Left ventricle myocardium inferior (tissue), 1 donor: ENCODE measurements around the gene VSIG10L2. TPM values are rescaled to one million over a fixed set of nuclear protein-coding genes. Genes with fewer than 3 reads are reported as not detected.

Experiments
- DNase-seq: peaks from one replicate; pipeline ENCODE4 v3.0.0-alpha.2; 2020
- H3K27ac ChIP-seq: fragments of 200-600 bp; replicated peaks from 2 replicates; pipeline ENCODE4 v1.8.0; 2021
- H3K27me3 ChIP-seq: fragments of 200-600 bp; 2 replicates; pipeline ENCODE4 v1.8.0; 2021; ENCODE audit warnings: low read depth
- H3K36me3 ChIP-seq: fragments of 200-600 bp; 2 replicates; pipeline ENCODE4 v1.8.0; 2021
- H3K4me1 ChIP-seq: fragments of 200-600 bp; 2 replicates; pipeline ENCODE4 v1.8.0; 2021
- H3K4me3 ChIP-seq: fragments of 200-600 bp; 2 replicates; pipeline ENCODE4 v1.8.0; 2021; ENCODE audit warnings: mild to moderate bottlenecking, moderate library complexity
- H3K9me3 ChIP-seq: fragments of 200-600 bp; replicated peaks from 2 replicates; pipeline ENCODE4 v1.8.0; 2021
- intact Hi-C: fragments of 100-400 bp; cut with micrococcal nuclease; formaldehyde crosslinking; loops from one replicate; pipeline ENCODE4 v1.11.0; 2022
- total RNA-seq: library from RNA; stranded (reverse); fragmentation: NEBNext Ultra II Directional; extraction: Animal tissue kit (Norgen Biotek cat#: 25700); gene quantifications from one replicate; pipeline ENCODE4 v1.2.1, GENCODE V29; 2021
- TF ChIP-seq, protein P1 (sequence below): fragments of 200-600 bp; IDR thresholded peaks from 2 replicates; pipeline ENCODE4 v1.8.0; 2021; ENCODE audit warnings: antibody characterized with exemption, mild to moderate bottlenecking, borderline replicate concordance
- donor health status: DM: no; HTN: yes; CAD: no; lungs with severe emphysema.

Gene VSIG10L2
- total RNA-seq, 1 donor from 2014 or later = 0.08 TPM

DNA sequence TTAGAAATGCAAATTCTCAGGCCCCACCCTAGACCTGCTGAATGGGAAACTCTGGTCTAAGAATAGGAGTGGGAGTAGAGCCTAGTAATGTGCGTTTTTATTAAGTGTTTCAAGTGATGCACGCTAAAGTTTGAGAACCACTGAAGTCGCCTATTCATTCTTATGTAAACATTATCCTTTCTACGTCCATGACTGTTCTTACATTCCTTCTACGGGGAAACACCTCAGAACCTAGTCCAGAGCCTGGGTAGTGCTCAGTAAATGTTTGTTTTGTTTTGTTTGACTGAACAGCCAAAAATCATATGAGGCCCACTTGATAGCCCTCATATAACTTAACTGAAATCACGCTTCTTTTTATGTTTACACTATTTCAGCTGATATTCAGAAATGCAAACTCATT is 29.8 kb downstream of the VSIG10L2 start:
- no peaks in the 10 kb centered on the region for H3K27me3 ChIP-seq
- H3K4me3 ChIP-seq = no peak overlapping the region
- H3K9me3 ChIP-seq = no peaks in the 10 kb centered on the region
- peaks cover 5% of the 10 kb centered on the region for H3K4me1 ChIP-seq
- no peak for DNase-seq
- TF ChIP-seq, protein P1, sequence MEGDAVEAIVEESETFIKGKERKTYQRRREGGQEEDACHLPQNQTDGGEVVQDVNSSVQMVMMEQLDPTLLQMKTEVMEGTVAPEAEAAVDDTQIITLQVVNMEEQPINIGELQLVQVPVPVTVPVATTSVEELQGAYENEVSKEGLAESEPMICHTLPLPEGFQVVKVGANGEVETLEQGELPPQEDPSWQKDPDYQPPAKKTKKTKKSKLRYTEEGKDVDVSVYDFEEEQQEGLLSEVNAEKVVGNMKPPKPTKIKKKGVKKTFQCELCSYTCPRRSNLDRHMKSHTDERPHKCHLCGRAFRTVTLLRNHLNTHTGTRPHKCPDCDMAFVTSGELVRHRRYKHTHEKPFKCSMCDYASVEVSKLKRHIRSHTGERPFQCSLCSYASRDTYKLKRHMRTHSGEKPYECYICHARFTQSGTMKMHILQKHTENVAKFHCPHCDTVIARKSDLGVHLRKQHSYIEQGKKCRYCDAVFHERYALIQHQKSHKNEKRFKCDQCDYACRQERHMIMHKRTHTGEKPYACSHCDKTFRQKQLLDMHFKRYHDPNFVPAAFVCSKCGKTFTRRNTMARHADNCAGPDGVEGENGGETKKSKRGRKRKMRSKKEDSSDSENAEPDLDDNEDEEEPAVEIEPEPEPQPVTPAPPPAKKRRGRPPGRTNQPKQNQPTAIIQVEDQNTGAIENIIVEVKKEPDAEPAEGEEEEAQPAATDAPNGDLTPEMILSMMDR = no peak
- no peak overlapping the region for H3K27ac ChIP-seq
- no peaks in the 10 kb centered on the region for H3K36me3 ChIP-seq
- intact Hi-C loops = no loop called here

DNA sequence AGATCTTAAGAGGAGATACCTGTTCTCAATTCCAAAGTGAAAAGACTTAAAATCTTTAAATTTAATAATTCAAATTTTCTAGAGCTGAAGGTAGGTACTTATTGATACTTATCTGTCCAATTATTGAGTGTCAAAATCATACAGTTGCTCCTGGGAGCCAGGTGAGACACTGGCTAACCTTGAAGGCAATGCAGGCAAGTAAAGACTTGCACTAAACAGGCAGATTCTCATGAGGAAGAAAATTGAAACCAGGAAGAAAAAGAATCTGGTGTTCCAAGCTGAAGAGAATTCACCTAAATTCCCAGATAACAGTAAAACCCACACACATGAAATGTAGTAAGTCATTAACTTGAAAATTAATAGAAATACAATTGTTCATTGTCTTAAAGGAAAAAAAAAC is 30.3 kb downstream of the VSIG10L2 start:
- no peak for DNase-seq
- TF ChIP-seq, protein P1 = no peak
- Histone ChIP-seq H3K4me1 (peaks cover 5% of the 10 kb centered on the region), H3K36me3 (no peaks in the 10 kb centered on the region), H3K27me3 (no peaks in the 10 kb centered on the region), H3K4me3 (no peak overlapping the region), H3K27ac (no peak overlapping the region), H3K9me3 (no peaks in the 10 kb centered on the region)
- intact Hi-C loops = no loop called here

DNA sequence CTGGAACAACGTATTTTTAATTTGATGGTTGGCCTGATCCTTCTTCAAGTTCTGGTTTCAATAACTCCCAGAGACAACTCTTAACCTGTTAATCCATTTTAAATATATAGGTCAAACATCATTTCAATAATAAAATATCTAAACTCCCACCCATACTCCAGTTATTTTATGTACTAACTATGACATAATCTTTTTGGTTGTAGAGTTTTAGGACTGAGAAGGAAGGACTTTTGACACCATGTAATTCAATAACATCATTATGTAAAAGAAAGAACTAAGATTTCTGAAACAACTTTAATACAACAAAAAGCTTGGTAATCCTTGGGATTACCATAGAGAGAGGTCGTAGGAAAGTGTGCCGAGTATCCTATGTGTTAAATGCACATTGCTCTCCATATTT is 31.5 kb downstream of the VSIG10L2 start:
- TF ChIP-seq, protein P1 = no peak
- intact Hi-C loops = no loop called here
- no peaks in the 10 kb centered on the region for H3K27me3 ChIP-seq
- no peak overlapping the region for H3K4me3 ChIP-seq
- H3K4me1 ChIP-seq = no peaks in the 10 kb centered on the region
- H3K27ac ChIP-seq = no peak overlapping the region
- no peaks in the 10 kb centered on the region for H3K9me3 ChIP-seq
- no peaks in the 10 kb centered on the region for H3K36me3 ChIP-seq
- DNase-seq = no peak

DNA sequence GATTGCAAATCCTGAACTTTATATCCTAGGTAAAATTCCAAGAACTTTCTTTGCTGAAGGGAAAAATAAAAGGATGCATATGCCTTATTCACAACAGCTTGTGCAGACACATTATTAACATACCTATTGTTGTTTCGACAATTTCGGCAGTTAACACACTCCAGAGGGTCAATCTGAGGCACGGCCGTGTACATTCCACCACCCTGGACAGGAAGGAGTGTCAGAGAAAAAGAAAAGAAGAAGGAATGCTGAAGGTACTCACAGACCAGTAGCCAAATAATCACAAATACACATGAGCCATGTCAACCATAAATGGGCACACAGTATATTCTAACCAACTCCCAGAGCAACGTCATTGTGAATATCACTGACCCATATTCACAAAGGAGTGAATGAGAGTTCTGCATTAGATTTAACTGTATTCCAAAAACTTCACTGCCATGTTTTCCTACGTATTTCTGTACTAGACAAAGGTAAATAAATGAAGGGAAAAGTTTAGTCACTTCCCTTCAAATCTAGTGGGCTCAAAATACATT is 32.4 kb downstream of the VSIG10L2 start:
- H3K27me3 ChIP-seq = no peaks in the 10 kb centered on the region
- no peak overlapping the region for H3K27ac ChIP-seq
- no peaks in the 10 kb centered on the region for H3K9me3 ChIP-seq
- no peaks in the 10 kb centered on the region for H3K4me1 ChIP-seq
- peaks cover 2% of the 10 kb centered on the region for H3K36me3 ChIP-seq
- intact Hi-C loops = no loop called here
- TF ChIP-seq, protein P1 = no peak
- no peak for DNase-seq
- H3K4me3 ChIP-seq = no peak overlapping the region

DNA sequence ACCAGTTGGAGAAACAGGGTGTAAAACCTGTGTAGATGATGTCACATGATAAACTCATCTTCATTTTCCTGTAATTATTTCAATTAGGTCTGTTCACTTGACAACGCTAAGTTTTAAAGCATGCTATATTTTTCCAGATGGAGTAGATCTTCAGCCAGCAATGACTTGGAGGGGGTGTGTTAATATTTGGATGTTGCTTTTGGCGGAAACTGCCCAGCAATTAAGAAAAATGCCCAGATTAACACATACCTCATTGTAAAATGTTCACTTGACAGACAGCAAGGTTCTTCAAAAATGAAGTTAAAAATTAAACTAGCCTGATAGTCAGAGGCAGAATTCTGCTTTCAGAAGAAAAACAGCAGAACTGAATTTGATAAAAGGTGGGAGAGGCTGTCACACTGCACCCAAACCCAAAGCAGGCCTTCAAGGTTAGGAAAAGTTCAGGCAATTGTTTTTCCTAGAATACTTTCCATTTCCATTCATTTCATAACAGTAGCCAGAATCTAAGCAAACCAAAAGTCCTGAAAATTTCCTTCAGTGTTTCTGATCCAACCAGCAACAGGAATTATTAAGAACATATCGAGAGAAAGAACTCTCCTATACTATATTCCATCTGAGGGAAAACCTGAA is 33.0 kb downstream of the VSIG10L2 start:
- intact Hi-C loops = no loop called here
- H3K9me3 ChIP-seq = no peaks in the 10 kb centered on the region
- no peak overlapping the region for H3K27ac ChIP-seq
- no peaks in the 10 kb centered on the region for H3K27me3 ChIP-seq
- no peak overlapping the region for H3K4me3 ChIP-seq
- TF ChIP-seq, protein P1 = no peak
- no peaks in the 10 kb centered on the region for H3K4me1 ChIP-seq
- peaks cover 6% of the 10 kb centered on the region for H3K36me3 ChIP-seq
- no peak for DNase-seq
